K562 (cell line): ENCODE measurements around the gene RTBDN. TPM values are rescaled to one million over a fixed set of nuclear protein-coding genes. Genes with fewer than 3 reads are reported as not detected.

Experiments
- CBFA2T3 ChIP-seq: fragments of 450-650 bp; IDR thresholded peaks from 2 replicates; pipeline ENCODE4 v1.6.1; 2017
- CBX3 ChIP-seq, 2 experiments: IDR thresholded peaks; 1 replicate in 1 of 2; 2 replicates in 1 of 2; pipeline ENCODE4 v1.6.1; 2012; ENCODE audit warnings: inconsistent platforms in 2 of 2, low read length in 2 of 2, borderline replicate concordance in 1 of 2, control low read depth in 1 of 2
- DPF2 ChIP-seq: fragments of 450-650 bp; IDR thresholded peaks from 2 replicates; pipeline ENCODE4 v1.6.1; 2016
- FIP1L1 ChIP-seq: fragments of 200-400 bp; formaldehyde crosslinking; IDR thresholded peaks from 2 replicates; pipeline ENCODE4 v1.6.1; 2018; ENCODE audit warnings: mild to moderate bottlenecking, low read depth, low read length; ENCODE audit not compliant: poor library complexity, severe bottlenecking
- FOSL1 ChIP-seq: fragments of 200-800 bp; sonication (Bioruptor generic); conservative IDR thresholded peaks from 2 replicates; pipeline ENCODE4 v1.6.1; 2016; ENCODE audit warnings: missing genetic modification characterization, missing compliant biosample characterization
- FOXK1 ChIP-seq: sonication (generic); formaldehyde crosslinking; IDR thresholded peaks from 2 replicates; pipeline ENCODE4 v1.8.0; 2022; ENCODE audit warnings: missing genetic modification reagents, mild to moderate bottlenecking, borderline replicate concordance
- GATAD2A ChIP-seq: fragments of 450-650 bp; IDR thresholded peaks from 2 replicates; pipeline ENCODE4 v1.6.1; 2017
- HMBOX1 ChIP-seq: sonication (generic); IDR thresholded peaks from 2 replicates; pipeline ENCODE4 v1.6.1; 2016
- KLF16 ChIP-seq: IDR thresholded peaks from 2 replicates; pipeline ENCODE4 v1.6.1; 2016; ENCODE audit warnings: antibody characterized with exemption
- MGA ChIP-seq: fragments of 450-650 bp; IDR thresholded peaks from 2 replicates; pipeline ENCODE4 v1.6.1; 2016; ENCODE audit warnings: mild to moderate bottlenecking, moderate library complexity
- PTTG1 ChIP-seq: fragments of 450-650 bp; IDR thresholded peaks from 2 replicates; pipeline ENCODE4 v1.6.1; 2016; ENCODE audit warnings: low read depth, mild to moderate bottlenecking, missing genetic modification characterization, missing compliant biosample characterization
- RCOR1 ChIP-seq, 2 experiments: IDR thresholded peaks; 2 replicates each; pipeline ENCODE4 v1.6.1; 2012; ENCODE audit warnings: low read depth in 2 of 2, low read length in 2 of 2, borderline replicate concordance in 1 of 2, improper control_type of control experiment in 1 of 2
- RHOXF2B ChIP-seq: fragments of 250-450 bp; sonication (Bioruptor Pico); conservative IDR thresholded peaks from 2 replicates; pipeline ENCODE4 v1.5.1; 2021
- ZNF143 ChIP-seq: sonication (generic); formaldehyde crosslinking; IDR thresholded peaks from 2 replicates; pipeline ENCODE4 v1.9.0; 2022; ENCODE audit warnings: mild to moderate bottlenecking, missing genetic modification reagents
- ZNF384 ChIP-seq: IDR thresholded peaks from 2 replicates; pipeline ENCODE4 v1.6.1; 2012; ENCODE audit warnings: low read depth, low read length, improper control_type of control experiment
- ZNF431 ChIP-seq: sonication (generic); formaldehyde crosslinking; IDR thresholded peaks from 2 replicates; pipeline ENCODE4 v1.8.0; 2022; ENCODE audit warnings: mild to moderate bottlenecking, missing genetic modification reagents
- ZSCAN29 ChIP-seq: fragments of 450-650 bp; IDR thresholded peaks from 2 replicates; pipeline ENCODE4 v1.6.1; 2017
- polyA plus RNA-seq, 8 experiments: library from polyadenylated mRNA; depleted of rRNA in 4 of 8; stranded (reverse) in 5 of 8; unstranded in 3 of 8; fragments of >200 nt; fragmentation: Nextera tagmentation in 2 of 8; fragmentation: Illumina TruSeq in 1 of 8; extraction: Ambion mirVana in 2 of 8; extraction: Trizol in 1 of 8; gene quantifications; 2 replicates each; pipeline versions ENCODE4 v1.2.1 to v1.2.3, GENCODE V29; 2011 to 2014; ENCODE audit warnings: inconsistent platforms in 1 of 8, missing spikeins in 1 of 8
- total RNA-seq, 7 experiments: library from RNA; depleted of rRNA in 6 of 7; stranded (reverse); fragments of >200 nt in 6 of 7; fragmentation: Illumina TruSeq in 2 of 7; extraction: Trizol in 2 of 7; gene quantifications; 2 replicates each; pipeline versions ENCODE4 v1.2.1 to v1.2.3, GENCODE V29; 2011 to 2021; ENCODE audit warnings: low replicate concordance in 1 of 7

RTBDN gene
- total and polyA plus RNA-seq, 9 of the 15 experiments (the other 6 are each of a cell fraction or from before 2014, with no cell fraction given): 0.20 to 2.3 (median 0.72) TPM; not detected in 1

DNA sequence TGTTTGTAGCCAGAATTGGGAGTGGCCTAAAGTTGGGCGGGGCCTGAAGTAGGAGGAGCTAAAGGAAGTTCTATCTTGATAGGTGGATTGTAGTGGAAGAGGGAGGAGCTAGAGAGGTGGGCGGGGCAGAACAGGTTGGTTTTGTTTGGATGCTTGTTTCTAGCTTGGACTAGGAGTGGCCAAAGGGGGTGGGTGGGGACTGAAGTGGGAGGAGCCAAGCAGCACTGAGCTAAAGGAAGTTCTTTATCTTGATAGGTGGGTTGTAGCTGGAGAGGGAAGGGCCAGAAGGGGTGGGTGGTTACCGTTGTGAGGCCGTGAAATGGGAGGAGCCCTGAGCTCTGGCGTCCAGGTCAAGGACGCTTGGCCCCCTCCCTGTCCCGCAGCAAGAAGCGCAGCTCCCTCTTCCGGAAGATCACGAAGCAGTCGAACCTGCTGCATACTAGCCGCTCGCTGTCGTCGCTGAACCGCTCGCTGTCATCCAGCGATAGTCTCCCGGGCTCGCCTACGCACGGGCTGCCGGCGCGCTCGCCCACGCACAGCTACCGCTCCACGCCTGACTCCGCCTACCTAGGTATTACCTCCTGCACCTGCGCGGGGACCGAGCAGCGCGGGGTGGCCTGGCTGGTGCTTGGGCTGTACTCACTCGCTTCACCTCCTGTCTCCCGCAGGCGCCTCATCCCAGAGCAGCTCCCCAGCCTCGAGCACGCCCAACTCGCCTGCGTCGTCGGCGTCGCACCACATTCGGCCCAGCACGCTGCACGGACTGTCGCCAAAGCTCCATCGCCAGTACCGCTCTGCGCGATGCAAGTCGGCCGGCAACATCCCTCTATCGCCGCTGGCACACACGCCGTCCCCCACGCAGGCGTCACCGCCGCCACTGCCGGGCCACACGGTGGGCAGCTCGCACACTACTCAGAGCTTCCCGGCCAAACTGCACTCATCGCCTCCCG is 38.8 kb upstream of the RTBDN start (continued):
- TF ChIP-seq MGA (no peak), HMBOX1 (no peak), GATAD2A (no peak), ZNF431 (no peak), FOXK1 (CRISPR knock-in tag) (no peak), KLF16 (no peak), RCOR1 (IDR thresholded peaks at IDR 0.05; ENCODE audit: borderline replicate concordance in 1 of 2, low read depth in 2 of 2, low read length in 2 of 2) (no peak), PTTG1 (tag) (no peak), ZNF384 (0 out of 2 replicates have a peak, but pooled peaks have one; percentile 21), FOSL1 (no peak), ZSCAN29 (no peak), CBX3 (IDR thresholded peaks at IDR 0.05; ENCODE audit: borderline replicate concordance in 1 of 2, low read length in 2 of 2) (peak in 1 of 2 experiments; percentile 47; a peak in 1 of 3 replicates), DPF2 (no peak), CBFA2T3 (no peak), RHOXF2B (CRISPR knock-in tag) (no peak), ZNF143 (CRISPR knock-in tag) (peak; percentile 45; the same call in 1 of the 2 replicates), FIP1L1 (peak; percentile 26)
